ENCODE data around the gene PPP2R5A. TPM values are rescaled to one million over a fixed set of nuclear protein-coding genes. Genes with fewer than 3 reads are reported as not detected.

Gene PPP2R5A
- total RNA-seq: 47.2 and 51.2 TPM in 2 replicates

GRCh38 chr1:212284744-212285684 lies at the start of gene PPP2R5A:
TSS of gene PPP2R5A (plus strand) at chr1:212285410. CDS start at chr1:212286111, 701 bp downstream.
- intact Hi-C loops (cut with micrococcal nuclease): loop anchor here (1.0 to 5.0 kb wide), 19 partner anchors 24 to 1026 kb away; partner anchors contain the start of genes ANGEL2, DTL, FLVCR1 and INTS7

GRCh38 chr1:212235857-212236256 lies 49.4 kb upstream of the PPP2R5A start:
- intact Hi-C loops (cut with micrococcal nuclease): no loop called here

GRCh38 chr1:212236664-212237220 lies 48.5 kb upstream of the PPP2R5A start:
- intact Hi-C loops (cut with micrococcal nuclease): no loop called here

GRCh38 chr1:212237651-212238050 lies 47.6 kb upstream of the PPP2R5A start:
- intact Hi-C loops (cut with micrococcal nuclease): no loop called here

DNA sequence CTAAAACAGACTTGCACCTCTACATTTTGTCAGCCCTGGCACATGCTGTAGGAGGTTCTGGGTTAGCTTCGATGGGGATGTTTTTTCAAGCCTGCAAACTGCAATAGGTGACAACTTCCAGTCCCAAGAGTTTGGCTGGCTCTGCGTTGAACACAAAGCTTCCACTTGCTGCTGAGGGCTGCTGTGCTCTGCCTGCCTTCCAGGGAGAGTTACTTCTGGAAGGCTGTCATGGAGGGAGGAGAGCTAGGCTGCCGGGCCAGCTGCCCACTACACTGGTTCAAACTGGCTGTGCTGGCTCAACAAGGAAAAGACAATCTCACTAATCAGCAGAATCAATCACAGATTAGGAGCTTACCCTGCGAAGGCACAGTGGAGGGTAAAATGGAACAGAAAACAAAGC lies 46.7 kb upstream of the PPP2R5A start:
- intact Hi-C loops (cut with micrococcal nuclease): no loop called here

DNA sequence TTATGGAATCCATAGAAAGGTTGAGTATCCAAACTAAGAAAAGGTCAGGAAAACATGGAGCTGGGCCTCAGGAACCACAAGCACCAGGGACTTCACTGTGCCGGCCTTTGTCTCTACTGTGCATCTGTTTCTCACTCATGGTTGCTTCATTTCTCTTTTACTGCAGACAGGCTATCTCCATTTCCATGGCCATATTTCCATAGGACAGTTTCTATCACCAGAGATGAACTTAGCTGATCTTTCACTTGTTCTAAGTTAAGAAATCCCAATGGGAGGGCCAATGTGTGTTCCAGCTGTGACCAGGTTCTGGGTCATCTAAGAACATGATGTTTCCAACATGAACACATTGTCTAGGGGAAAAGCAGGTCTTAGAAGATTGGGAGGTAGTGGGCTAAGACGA lies 43.7 kb upstream of the PPP2R5A start:
- intact Hi-C loops (cut with micrococcal nuclease): no loop called here

DNA sequence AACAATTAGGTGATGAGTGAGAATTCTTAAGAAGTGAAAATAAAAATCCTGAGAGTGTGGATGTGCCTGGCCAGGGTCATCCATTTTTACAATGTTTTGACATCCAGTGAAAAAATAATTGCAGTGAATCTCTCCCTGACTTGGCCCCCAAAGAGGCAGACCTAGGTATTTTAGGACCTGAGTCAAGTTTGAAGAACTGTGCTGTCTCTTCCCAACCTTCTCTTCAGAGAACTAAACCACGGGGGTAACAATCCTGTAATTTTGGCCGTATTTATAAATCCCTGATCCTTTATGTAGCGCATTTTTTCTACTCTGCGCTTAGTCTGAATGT lies 43.3 kb upstream of the PPP2R5A start:
- intact Hi-C loops (cut with micrococcal nuclease): no loop called here

DNA sequence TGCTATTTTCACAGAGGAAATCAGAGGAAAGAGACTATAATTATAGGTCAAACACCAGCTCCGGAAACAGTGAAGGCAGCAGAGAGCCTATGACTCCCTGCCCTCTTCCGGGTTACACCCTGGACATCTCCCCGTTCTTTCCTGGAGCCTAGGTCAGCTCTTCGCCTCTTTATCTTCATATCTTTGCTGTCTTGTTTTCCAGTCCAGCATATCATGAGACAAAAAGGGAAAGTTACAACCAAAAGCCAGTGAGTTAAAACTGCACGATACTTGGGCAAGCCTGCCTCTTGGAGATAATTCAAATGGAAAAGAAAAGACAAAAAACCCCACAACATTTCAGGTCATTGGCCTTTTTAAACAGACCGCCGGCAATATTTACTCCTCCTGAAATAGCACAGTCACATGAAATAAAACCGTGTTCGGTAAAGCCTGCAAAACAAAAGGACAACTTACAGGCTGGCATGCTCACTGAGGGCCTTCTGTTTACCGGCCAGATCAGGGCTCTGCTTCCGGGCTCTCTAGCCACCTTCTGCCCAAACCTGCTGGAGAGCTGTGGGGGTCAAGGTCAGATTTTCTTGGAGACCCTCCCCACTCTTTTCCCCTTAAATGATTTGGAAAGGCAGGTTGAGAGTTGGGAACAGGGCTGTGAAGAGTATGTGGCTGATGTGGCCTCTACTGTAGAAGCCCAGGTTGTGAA lies 42.8 kb upstream of the PPP2R5A start:
- intact Hi-C loops (cut with micrococcal nuclease): no loop called here

DNA sequence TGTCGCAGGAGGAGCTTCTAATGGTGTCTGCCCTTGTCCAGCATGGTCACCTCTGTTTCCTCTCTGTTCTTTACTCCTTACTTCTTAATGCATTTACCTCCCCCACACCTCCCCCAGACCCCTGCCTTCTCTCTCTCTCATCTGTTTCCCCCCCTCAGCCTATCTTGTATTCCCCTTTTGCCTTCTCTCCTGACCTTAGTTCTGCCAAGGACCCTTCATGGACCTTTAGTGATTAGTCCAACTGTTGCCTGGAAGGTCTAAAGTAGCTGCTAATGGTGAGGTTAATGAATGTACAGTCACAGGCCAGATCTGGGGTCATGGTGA lies 42.3 kb upstream of the PPP2R5A start:
- intact Hi-C loops (cut with micrococcal nuclease): no loop called here

DNA sequence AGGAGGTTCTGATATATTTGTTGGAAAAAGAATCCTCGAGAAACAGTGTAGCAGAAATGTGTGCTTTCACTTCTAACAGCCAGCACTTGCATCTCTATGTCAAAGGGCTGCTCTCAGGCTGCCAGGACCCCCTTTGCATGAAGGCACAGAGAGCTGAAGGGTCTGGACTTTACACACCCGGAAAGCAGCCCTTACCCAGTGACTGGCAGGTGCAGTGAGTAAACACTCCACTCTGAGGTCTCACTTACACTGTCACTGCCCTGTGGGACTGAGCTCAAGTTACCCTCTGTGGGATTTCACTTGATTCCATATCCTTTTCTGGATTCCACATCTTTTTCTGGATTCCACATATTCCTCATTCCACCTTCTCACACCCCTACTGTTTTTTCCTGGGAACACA lies 40.8 kb upstream of the PPP2R5A start:
- intact Hi-C loops (cut with micrococcal nuclease): loop anchor here (1.0 kb wide), 1 partner anchor 12 kb away; no protein-coding TSS in a partner anchor

DNA sequence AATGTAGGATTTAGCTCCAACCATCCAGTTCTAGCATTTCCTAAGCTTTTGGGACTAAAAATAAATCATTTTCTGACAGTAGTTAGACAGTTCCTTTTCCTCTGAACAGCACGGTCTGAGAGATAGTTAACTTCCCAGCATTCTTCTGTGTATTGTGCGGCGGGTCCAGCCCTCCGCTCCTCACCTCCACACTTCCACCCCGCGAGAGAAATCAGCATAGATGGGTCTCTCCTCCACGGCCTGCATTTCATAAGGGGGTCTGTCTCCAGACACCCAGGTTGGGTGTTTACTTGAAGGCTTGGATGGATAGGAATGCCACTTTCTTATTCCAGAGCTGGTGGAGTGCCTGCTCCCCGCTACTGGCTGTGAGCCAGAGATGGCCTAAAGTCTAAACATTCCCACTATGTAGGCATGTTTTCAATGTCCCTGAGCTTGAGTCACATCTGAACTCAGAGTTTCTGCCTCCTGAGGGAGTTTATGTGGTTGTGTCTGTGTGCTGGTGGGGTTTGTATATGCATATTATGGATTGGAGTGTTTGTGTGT lies 38.0 kb upstream of the PPP2R5A start:
- intact Hi-C loops (cut with micrococcal nuclease): no loop called here

GRCh38 chr1:212247988-212248387 lies 37.2 kb upstream of the PPP2R5A start:
- intact Hi-C loops (cut with micrococcal nuclease): no loop called here

- intact Hi-C loops (cut with micrococcal nuclease): no loop called here
These were observed 30.3 kb upstream of the PPP2R5A start for GRCh38 chr1:212254853-212255363.

GRCh38 chr1:212255705-212256307 lies 29.4 kb upstream of the PPP2R5A start:
- intact Hi-C loops (cut with micrococcal nuclease): loop anchor here (1.0 kb wide), 3 partner anchors 12 to 31 kb away; partner anchors contain the start of gene PPP2R5A

DNA sequence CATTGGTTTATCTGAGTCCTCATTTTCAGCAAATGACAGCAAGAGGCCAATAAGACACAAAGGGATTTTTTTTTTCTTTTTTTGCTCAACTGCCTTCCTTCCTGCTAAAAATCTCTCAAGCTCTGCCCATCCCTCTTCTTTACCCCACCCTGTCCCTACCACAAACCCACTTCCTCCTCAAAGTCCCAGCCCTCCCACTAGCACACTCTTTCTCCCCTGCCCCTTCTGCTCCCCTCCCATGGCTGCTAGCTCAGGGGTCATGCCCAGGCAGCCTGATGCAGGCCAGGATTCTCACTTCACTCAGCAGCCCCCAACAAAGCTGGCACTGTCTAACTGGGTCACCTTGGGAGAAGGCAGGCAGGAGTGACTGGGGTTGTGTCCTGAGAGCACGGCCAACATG lies 28.8 kb upstream of the PPP2R5A start:
- intact Hi-C loops (cut with micrococcal nuclease): loop anchor here (1.0 kb wide), 3 partner anchors 12 to 31 kb away; partner anchors contain the start of gene PPP2R5A

DNA sequence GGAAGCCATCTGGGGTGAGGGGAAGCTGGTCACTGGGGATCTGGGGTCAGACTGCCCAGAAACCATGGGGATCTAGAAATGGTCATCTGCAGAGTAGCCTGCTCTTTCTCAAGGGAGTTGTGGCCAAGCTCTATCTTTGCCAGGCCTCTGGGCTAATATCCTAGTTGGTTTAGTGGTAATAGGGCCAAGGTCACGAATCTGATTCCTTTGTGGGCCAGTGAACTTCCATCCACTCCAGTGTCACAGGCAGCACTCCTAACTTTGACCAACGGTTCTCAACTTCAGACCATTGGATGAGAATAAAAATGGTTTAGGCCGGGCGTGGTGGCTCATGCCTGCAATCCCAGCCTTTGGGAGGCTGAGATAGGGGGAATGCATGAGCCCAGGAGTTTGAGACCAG lies 28.1 kb upstream of the PPP2R5A start:
- intact Hi-C loops (cut with micrococcal nuclease): no loop called here

DNA sequence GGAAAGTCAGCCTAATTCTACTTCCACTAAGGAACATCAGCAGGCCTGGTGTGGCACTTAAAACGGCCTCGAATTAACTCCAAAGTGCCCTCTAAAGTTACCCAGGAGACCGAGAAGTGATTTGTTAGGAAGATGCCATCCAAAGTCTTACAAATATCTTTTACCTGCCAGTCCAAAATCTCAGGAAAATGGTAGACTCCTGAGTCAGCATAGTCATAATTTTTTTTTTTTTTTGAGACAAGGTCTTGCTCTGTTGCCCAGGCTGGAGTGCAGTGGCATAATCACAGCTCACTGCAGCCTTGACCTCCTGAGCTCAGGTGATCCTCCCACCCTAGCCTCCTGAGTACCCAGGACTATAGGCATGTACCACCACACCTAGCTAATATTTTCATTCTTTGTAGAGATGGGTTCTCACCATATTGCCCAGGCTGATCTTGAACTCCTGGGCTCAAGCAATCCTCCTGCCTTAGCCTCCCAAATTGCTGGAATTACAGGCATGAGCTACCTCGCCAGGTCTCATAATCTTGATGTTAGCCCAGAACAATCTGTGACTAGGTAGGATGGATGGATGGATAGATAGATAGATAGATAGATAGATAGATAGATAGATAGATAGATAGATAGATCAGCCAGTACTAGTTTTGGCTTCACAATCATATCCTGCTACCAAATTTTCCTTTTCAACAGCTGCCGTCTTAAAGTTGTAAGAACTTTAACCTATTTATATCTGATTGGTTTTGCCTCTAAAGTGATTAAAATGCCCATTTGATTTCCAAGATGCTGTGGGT lies 25.3 kb upstream of the PPP2R5A start:
- intact Hi-C loops (cut with micrococcal nuclease): no loop called here

GRCh38 chr1:212260557-212261355 lies 24.5 kb upstream of the PPP2R5A start:
- intact Hi-C loops (cut with micrococcal nuclease): loop anchor here (1.0 kb wide), 1 partner anchor 25 kb away; the partner anchor contains the start of gene PPP2R5A

GRCh38 chr1:212261361-212261929 lies 23.8 kb upstream of the PPP2R5A start:
- intact Hi-C loops (cut with micrococcal nuclease): loop anchor here (1.0 kb wide), 1 partner anchor 24 kb away; the partner anchor contains the start of gene PPP2R5A
